ENCODE measurements around the gene SLC19A1.

DNA sequence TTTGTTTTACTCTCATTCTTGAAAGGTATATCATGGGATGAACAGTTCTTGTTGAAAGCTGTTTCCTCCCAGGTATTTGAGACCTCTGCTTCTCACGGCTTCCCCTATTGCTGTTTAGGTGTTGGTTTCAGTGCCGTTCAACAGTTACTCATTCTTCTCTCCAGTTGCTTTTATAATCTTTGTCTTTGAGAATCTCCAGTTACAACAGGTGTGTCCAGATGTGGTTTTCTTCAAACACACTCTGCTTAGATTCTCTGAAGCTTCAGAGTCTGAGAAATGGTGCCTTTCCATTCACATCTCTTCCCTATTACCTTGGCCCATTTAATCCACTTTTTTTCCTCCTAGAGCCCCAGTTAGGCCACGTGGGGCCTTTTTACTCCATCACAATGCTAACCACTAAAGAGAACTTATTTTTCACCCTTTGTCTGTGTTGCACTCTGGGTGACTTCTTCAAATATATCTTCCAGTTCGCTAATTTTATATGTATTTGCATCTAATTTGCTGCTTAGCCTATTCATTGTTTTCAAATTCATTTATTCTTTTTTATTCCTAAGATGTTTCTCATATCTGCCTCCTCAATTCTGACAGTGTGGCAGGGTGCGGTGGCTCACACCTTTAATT is 46.7 kb upstream of the SLC19A1 start:
- TF ChIP-seq, protein P1, sequence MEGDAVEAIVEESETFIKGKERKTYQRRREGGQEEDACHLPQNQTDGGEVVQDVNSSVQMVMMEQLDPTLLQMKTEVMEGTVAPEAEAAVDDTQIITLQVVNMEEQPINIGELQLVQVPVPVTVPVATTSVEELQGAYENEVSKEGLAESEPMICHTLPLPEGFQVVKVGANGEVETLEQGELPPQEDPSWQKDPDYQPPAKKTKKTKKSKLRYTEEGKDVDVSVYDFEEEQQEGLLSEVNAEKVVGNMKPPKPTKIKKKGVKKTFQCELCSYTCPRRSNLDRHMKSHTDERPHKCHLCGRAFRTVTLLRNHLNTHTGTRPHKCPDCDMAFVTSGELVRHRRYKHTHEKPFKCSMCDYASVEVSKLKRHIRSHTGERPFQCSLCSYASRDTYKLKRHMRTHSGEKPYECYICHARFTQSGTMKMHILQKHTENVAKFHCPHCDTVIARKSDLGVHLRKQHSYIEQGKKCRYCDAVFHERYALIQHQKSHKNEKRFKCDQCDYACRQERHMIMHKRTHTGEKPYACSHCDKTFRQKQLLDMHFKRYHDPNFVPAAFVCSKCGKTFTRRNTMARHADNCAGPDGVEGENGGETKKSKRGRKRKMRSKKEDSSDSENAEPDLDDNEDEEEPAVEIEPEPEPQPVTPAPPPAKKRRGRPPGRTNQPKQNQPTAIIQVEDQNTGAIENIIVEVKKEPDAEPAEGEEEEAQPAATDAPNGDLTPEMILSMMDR (IDR thresholded peaks at IDR 0.05), result no peak
- TF ChIP-seq POLR2AphosphoS5 (IDR thresholded peaks at IDR 0.05) (no peak), POLR2A (IDR thresholded peaks at IDR 0.05) (no peak)
